GM12874 (cell line): ENCODE data around the gene RASGRF2.

Experiments used
- TF ChIP-seq, protein P1 (sequence below): IDR thresholded peaks from 2 replicates; pipeline ENCODE4 v1.5.1; 2011; ENCODE audit warnings: low read depth, mild to moderate bottlenecking, control low read depth, low read length, moderate library complexity; ENCODE audit not compliant: insufficient read depth

Gene RASGRF2

DNA sequence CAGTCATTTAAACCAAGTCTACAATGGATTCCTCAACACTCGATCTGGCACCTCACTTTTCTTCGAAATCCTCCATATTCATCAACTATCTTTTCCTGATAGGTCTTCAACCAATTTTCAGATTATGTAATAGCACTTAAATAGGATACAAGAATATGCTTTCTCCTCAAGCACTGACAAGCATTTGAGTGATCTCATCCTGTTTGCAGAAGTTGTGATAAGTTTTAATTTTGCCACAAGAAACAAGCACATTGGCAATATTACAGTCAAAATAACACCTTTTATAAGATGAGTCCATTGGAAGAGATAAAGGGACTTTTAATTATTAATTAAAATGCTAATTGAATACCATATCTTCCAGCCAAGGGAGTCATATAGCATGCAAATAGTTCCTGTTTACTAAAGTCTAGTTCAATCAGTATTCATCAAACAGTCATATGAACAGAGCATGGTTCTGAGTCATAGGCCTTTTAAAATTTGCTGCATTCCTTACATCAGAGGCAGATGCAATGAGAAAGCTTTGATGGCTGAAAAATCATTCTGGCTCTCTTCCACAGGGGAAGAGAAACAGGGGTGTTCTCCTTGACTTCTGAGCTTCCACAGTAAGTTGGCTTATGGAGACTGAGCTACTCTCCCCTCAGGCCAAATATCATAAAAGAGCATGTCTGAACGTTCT lies 308.5 kb downstream of the RASGRF2 start:
- TF ChIP-seq, protein P1, sequence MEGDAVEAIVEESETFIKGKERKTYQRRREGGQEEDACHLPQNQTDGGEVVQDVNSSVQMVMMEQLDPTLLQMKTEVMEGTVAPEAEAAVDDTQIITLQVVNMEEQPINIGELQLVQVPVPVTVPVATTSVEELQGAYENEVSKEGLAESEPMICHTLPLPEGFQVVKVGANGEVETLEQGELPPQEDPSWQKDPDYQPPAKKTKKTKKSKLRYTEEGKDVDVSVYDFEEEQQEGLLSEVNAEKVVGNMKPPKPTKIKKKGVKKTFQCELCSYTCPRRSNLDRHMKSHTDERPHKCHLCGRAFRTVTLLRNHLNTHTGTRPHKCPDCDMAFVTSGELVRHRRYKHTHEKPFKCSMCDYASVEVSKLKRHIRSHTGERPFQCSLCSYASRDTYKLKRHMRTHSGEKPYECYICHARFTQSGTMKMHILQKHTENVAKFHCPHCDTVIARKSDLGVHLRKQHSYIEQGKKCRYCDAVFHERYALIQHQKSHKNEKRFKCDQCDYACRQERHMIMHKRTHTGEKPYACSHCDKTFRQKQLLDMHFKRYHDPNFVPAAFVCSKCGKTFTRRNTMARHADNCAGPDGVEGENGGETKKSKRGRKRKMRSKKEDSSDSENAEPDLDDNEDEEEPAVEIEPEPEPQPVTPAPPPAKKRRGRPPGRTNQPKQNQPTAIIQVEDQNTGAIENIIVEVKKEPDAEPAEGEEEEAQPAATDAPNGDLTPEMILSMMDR = no peak

DNA sequence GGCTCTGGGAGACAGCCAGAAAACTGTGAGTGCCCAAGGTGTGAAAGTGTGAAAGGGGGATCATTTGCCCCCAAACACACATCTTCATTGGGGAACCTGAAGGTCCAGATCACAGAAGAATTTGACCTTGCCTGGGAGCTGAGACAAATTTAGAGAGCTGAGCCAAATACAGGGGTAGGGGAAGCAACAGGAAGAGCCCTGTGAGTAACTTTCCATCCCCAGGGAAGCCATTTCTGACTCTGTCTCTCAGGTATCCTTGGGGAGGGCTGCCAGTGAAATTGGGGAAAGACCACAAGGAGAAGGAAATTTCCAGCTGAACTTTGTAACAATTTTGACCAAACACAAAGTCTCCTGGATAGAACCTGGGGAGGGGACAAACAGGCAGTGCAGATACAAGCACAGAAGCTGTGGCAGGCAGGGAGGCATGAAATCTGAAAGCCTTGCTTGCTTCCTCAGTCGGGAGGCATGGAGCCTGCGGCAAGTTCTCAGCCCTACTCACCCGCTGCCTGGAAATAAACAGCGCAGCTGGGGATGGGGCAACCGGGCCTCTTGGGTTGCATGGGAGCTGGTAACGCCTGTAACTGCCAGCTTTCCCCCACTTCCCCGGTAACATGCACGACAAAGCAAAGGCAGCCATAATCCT lies 309.7 kb downstream of the RASGRF2 start:
- TF ChIP-seq, protein P1 = no peak
